ENCODE measurements around the gene GPR3. TPM values are rescaled to one million over a fixed set of nuclear protein-coding genes. Genes with fewer than 3 reads are reported as not detected.

The GPR3 gene, protein sequence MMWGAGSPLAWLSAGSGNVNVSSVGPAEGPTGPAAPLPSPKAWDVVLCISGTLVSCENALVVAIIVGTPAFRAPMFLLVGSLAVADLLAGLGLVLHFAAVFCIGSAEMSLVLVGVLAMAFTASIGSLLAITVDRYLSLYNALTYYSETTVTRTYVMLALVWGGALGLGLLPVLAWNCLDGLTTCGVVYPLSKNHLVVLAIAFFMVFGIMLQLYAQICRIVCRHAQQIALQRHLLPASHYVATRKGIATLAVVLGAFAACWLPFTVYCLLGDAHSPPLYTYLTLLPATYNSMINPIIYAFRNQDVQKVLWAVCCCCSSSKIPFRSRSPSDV
- 0.64 TPM for polyA plus RNA-seq (2012; ENCODE audit: low read depth, missing spikeins)

DNA sequence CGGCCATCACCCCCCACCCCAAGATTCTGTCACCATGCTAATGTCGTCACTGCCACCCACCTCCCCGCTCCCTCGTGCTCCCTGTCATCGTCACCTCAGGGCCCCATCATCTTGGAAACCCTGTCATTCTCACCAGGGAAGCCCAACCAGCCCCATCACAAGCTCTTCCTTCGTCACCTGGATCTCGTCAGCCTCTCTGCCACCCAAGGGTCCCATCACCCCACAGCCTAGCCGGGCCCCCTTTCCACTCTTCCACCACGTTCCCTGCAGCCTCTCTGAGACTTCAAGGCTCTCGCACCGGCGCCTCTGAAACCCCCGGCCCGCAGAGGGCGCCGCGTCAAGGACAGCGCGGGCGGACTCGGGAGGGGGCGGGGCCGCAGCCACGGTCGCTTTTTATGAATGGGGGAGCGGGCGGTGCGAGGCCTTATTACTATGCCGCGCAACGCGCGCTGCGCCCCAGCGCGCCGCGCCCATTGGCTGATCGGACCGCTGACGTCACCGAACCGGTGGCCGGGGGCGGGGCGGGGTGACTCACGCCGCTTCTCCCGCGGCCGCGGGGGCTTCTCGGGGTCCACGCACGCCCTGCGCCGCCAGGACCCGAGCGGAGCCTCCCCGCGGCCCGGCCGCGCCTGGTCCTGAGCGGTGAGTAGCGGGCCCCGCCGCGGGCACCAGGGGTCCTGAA is at the start of gene GPR3:
GPR3 (plus strand) TSS at position 527 of the 682 bp plus-strand sequence. CDS start 1,177 bp downstream, outside the sequence.
- FAIRE-seq (peak; percentile 98), DNase-seq (ENCODE audit: insufficient read length, low spot score) (peak; percentile 95)
- no peak for TF ChIP-seq PAX5 (IDR thresholded peaks at IDR 0.05; ENCODE audit: insufficient read depth, low read length, severe bottlenecking)
- no peak for TF ChIP-seq POLR2A (IDR thresholded peaks at IDR 0.05; ENCODE audit: low read depth, low read length)
- no peak for TF ChIP-seq POLR2AphosphoS5 (IDR thresholded peaks at IDR 0.05; ENCODE audit: low read depth, low read length)
- no peak for TF ChIP-seq SPI1 (IDR thresholded peaks at IDR 0.05; ENCODE audit: low read depth, low read length)

DNA sequence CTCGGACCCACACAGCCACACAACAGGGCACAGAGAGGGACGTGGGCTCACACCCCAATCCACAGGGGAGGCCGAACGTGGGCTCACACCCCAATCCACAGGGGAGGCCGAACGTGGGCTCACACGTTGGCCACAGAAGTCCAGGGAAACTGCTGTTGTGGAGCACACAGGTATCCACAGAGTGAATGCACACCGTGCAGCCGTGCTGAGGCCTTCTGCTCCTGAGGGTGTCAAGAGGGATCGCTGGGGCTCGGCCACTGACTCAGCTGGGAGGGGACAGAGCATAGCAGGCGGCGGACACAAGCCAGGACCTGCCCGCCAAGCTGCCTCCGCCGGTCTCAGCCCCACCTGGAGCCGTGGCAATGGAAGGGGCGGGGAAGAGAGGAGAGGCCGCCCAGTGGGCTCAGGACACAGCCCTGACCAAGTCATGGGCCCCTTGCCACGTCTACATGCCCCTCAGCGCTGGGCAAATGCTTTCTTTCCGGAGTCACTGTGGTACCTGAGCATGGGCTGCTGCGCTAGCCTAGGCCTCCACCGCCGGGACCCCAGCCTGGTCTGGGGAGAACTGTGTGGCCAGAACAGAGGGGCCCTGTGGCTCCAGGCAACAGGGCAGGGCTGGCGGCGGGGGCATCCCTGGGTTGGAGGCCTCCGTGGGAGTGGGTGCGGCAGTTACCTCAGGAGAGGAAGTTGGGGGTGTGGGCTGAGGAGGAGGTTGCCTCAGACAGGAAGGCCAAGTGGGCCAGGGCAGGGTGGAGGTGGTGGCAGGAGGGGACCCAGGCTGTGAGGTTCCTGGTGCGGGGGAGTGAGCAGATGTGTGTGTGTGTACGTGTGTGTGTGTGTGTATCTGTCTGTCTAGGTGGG is 49.4 kb upstream of the GPR3 start:
- TF ChIP-seq SPI1 (IDR thresholded peaks at IDR 0.05; ENCODE audit: low read depth, low read length): peak; percentile 63
- no peak for TF ChIP-seq TAF1 (IDR thresholded peaks at IDR 0.05; ENCODE audit: low read depth, low read length)
- no peak for TF ChIP-seq PAX5 (IDR thresholded peaks at IDR 0.05; ENCODE audit: insufficient read depth, low read length, severe bottlenecking)
- TF ChIP-seq POU2F2 (IDR thresholded peaks at IDR 0.05; ENCODE audit: low read depth, low read length): 0 out of 2 replicates have a peak, but pooled peaks have one; percentile 8
- no peak for TF ChIP-seq POLR2AphosphoS5 (IDR thresholded peaks at IDR 0.05; ENCODE audit: low read depth, low read length)
- DNase-seq (ENCODE audit: insufficient read length, low spot score) (peak; percentile 58), FAIRE-seq (peak; percentile 91)

DNA sequence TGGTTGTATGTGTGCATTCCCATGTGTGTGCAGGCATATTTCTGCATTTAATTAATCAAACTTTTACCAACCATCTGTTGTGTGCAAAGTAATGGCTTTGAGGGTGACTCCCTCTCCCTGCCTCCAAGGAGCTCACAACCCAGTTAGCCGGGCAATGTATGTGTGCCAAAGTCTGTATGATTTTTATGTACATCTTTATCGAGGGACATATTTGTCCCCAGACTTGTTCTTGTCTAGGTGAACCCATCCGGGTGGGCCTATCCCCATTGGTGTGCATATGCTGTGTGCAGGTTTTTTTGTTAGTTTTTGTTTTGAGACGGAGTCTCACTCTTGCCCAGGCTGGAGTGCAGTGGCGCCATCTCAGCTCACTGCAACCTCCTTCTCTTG is 48.8 kb upstream of the GPR3 start:
- TF ChIP-seq POLR2AphosphoS5 (IDR thresholded peaks at IDR 0.05; ENCODE audit: low read depth, low read length) (no peak), PAX5 (IDR thresholded peaks at IDR 0.05; ENCODE audit: insufficient read depth, low read length, severe bottlenecking) (no peak), POLR2A (IDR thresholded peaks at IDR 0.05; ENCODE audit: low read depth, low read length) (no peak), TAF1 (IDR thresholded peaks at IDR 0.05; ENCODE audit: low read depth, low read length) (no peak), POU2F2 (IDR thresholded peaks at IDR 0.05; ENCODE audit: low read depth, low read length) (no peak), SPI1 (IDR thresholded peaks at IDR 0.05; ENCODE audit: low read depth, low read length) (no peak)
- FAIRE-seq (no peak), DNase-seq (ENCODE audit: insufficient read length, low spot score) (no peak)

DNA sequence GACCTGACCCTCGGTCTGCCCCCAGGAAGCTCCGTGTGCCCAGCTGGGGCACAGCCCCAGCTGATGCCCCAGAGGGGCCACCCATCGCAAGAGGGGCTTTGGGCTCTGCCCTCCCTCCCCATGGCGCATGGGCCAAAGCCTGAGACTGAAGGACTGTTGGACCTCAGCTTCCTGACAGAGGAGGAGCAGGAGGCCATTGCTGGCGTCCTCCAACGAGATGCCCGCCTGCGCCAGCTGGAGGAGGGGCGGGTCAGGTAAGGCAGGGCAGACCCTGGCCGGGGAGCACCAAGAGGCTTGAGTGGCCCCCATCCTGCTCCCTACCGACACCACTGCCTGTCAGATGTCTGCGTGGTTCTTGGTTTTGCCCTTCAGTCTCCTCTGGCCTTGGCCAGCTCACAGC is 47.1 kb upstream of the GPR3 start:
- DNase-seq (ENCODE audit: insufficient read length, low spot score) (no peak), FAIRE-seq (no peak)
- TF ChIP-seq POLR2AphosphoS5 (IDR thresholded peaks at IDR 0.05; ENCODE audit: low read depth, low read length) (no peak), POU2F2 (IDR thresholded peaks at IDR 0.05; ENCODE audit: low read depth, low read length) (no peak), PAX5 (IDR thresholded peaks at IDR 0.05; ENCODE audit: insufficient read depth, low read length, severe bottlenecking) (no peak), SPI1 (IDR thresholded peaks at IDR 0.05; ENCODE audit: low read depth, low read length) (no peak), TAF1 (IDR thresholded peaks at IDR 0.05; ENCODE audit: low read depth, low read length) (no peak), POLR2A (IDR thresholded peaks at IDR 0.05; ENCODE audit: low read depth, low read length) (no peak)

DNA sequence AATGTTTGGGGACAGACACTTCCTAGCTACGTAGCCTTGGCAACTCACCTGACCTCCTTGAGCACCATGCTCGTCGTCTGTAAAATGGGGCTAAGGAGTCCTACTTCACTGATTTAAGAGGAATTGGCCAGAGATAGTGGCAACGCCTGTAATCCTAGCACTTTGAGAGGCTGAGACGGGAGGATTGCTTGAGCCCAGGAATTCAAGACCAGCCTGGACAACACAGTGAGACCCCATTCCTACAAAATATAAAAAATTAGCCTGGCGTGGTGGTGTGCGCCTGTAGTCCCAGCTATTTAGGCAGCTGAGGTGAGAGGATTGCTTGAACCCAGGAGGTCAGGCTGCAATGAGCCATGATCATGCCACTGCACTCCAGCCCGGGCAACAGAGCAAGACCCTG is 46.1 kb upstream of the GPR3 start:
- DNase-seq (ENCODE audit: insufficient read length, low spot score) (no peak), FAIRE-seq (no peak)
- TF ChIP-seq POLR2A (IDR thresholded peaks at IDR 0.05; ENCODE audit: low read depth, low read length) (no peak), POLR2AphosphoS5 (IDR thresholded peaks at IDR 0.05; ENCODE audit: low read depth, low read length) (no peak), TAF1 (IDR thresholded peaks at IDR 0.05; ENCODE audit: low read depth, low read length) (no peak), PAX5 (IDR thresholded peaks at IDR 0.05; ENCODE audit: insufficient read depth, low read length, severe bottlenecking) (no peak), SPI1 (IDR thresholded peaks at IDR 0.05; ENCODE audit: low read depth, low read length) (no peak), POU2F2 (IDR thresholded peaks at IDR 0.05; ENCODE audit: low read depth, low read length) (no peak)

DNA sequence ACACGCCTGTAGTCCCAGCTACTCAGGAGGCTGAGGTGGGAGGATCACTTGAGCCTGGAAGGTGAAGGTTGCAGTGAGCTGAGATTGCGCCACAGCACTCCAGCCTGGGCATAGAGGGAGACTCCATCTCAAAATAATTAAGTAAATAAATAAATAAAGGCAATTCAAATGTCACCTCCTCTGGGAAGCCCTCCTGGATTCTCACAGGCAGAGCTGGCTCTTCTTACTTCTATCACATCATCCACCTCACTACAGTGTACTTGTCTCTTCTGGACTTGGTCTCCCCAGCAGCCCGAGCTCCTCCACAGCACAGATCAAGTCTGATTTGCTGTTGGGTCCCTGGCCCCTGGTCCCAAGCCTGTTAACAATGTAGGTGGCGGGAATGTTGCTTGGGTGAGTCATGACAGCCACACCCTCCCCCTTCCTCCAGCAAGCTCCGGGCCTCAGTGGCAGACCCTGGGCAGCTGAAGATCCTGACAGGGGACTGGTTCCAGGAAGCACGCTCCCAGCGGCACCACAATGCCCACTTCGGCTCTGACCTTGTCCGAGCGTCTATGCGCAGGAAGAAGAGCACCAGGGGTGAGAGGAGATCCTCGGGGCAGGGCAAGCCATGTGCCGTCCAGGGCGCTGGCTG is 45.3 kb upstream of the GPR3 start:
- FAIRE-seq: no peak
- TF ChIP-seq POLR2A (IDR thresholded peaks at IDR 0.05; ENCODE audit: low read depth, low read length): no peak
- TF ChIP-seq POLR2AphosphoS5 (IDR thresholded peaks at IDR 0.05; ENCODE audit: low read depth, low read length): no peak
- TF ChIP-seq PAX5 (IDR thresholded peaks at IDR 0.05; ENCODE audit: insufficient read depth, low read length, severe bottlenecking): no peak
- no peak for TF ChIP-seq TAF1 (IDR thresholded peaks at IDR 0.05; ENCODE audit: low read depth, low read length)
- no peak for TF ChIP-seq SPI1 (IDR thresholded peaks at IDR 0.05; ENCODE audit: low read depth, low read length)
- no peak for TF ChIP-seq POU2F2 (IDR thresholded peaks at IDR 0.05; ENCODE audit: low read depth, low read length)
- DNase-seq (ENCODE audit: insufficient read length, low spot score): no peak

DNA sequence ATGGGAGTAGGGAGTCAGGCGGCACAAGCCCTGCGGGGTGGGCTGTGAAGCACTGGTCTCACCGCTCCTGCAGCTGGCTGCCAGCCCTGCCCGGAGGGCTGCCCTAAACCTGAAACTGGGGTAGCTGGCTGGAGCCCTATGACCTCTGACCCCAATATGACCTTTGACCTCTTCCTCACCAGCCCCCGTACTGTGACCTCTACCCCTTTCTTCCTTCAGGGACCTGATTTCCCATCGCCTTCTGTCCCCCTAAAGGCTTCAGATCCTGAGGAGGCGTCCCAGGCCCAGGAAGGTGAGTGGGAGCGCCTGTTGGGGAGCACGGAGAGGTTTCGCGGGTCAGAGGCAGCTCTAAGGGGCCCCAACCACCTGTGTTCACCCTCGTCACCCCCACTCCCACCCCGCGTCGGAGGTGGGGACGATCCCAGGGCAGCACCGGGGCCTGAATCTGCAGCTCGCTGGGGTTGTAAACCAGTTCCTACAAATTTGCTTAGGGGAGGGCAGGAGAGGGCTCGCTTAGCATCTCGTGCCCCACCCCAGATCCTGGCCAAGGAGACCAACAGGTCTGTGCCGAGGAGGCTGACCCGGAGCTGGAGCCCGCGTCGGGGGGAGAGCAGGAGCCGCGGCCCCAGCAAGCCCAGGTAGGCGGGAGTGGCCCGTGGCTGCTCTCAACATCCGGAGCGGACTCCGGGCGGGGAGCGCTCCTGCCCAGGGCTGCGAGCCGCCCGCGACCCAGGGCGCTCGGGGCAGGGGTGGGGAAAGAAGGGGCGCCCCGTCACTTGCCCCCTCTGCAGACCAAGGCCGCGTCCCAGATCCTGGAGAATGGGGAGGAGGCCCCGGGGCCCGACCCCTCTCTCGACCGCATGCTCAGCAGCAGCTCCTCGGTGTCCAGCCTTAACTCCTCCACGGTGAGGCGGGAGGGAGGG is 43.3 kb upstream of the GPR3 start:
- FAIRE-seq (no peak), DNase-seq (ENCODE audit: insufficient read length, low spot score) (no peak)
- TF ChIP-seq SPI1 (IDR thresholded peaks at IDR 0.05; ENCODE audit: low read depth, low read length) (no peak), TAF1 (IDR thresholded peaks at IDR 0.05; ENCODE audit: low read depth, low read length) (no peak), PAX5 (IDR thresholded peaks at IDR 0.05; ENCODE audit: insufficient read depth, low read length, severe bottlenecking) (no peak), POLR2AphosphoS5 (IDR thresholded peaks at IDR 0.05; ENCODE audit: low read depth, low read length) (no peak)
